Breast epithelium (tissue), 4 donors: Measurements from ENCODE around the gene CROCC2. TPM values are rescaled to one million over a fixed set of nuclear protein-coding genes. Genes with fewer than 3 reads are reported as not detected.

ENCODE experiments used
- DNase-seq, 2 donors: peaks; one replicate each; pipeline ENCODE4 v3.0.0-alpha.2; 2019; ENCODE audit warnings: low spot score in 2 of 2
- H3K27ac ChIP-seq, 2 donors: fragments of 200-600 bp; sonication (generic) in 1 of 2; one replicate each; pipeline ENCODE4 v1.5.1; 2016 to 2019; ENCODE audit warnings: mild to moderate bottlenecking in 1 of 2
- H3K27me3 ChIP-seq, 2 donors: fragments of 200-600 bp; sonication (generic) in 1 of 2; one replicate each; pipeline versions ENCODE4 v1.5.1 to v1.6.0; 2017 to 2019; ENCODE audit warnings: control low read depth in 1 of 2, mild to moderate bottlenecking in 1 of 2
- H3K36me3 ChIP-seq: fragments of 200-600 bp; one replicate; pipeline ENCODE4 v1.5.1; 2019
- H3K4me1 ChIP-seq, 2 donors: fragments of 200-600 bp; sonication (generic); one replicate each; pipeline ENCODE4 v1.5.1; 2016 to 2019; ENCODE audit warnings: control low read depth in 1 of 2
- H3K4me3 ChIP-seq, 3 donors: fragments of 200-600 bp; sonication (generic); 1 replicate in 2 of 3; 2 replicates in 1 of 3; pipeline ENCODE4 v1.5.1; 2016 to 2019; ENCODE audit warnings: mild to moderate bottlenecking in 3 of 3, moderate library complexity in 2 of 3
- H3K9me3 ChIP-seq, 2 donors: fragments of 200-600 bp; sonication (generic) in 1 of 2; one replicate each; pipeline ENCODE4 v1.5.1; 2016 to 2019; ENCODE audit warnings: control low read depth in 1 of 2
- CTCF ChIP-seq, 3 donors: fragments of 450-650 bp; IDR thresholded peaks; one replicate each; pipeline ENCODE4 v1.5.1; 2016 to 2017; ENCODE audit warnings: antibody characterized with exemption in 3 of 3, mild to moderate bottlenecking in 3 of 3, moderate library complexity in 3 of 3
- POLR2A ChIP-seq: fragments of 450-650 bp; IDR thresholded peaks from one replicate; pipeline ENCODE4 v1.6.1; 2016; ENCODE audit warnings: antibody characterized with exemption, mild to moderate bottlenecking, moderate library complexity
- POLR2AphosphoS5 ChIP-seq, 3 donors: sonication (generic); formaldehyde crosslinking; IDR thresholded peaks; one replicate each; pipeline ENCODE4 v1.6.1; 2017; ENCODE audit warnings: antibody characterized with exemption in 3 of 3
- intact Hi-C: fragments of 100-400 bp; cut with DNase I; formaldehyde crosslinking; loops from one replicate; pipeline ENCODE4 v1.15.1; 2023; ENCODE audit warnings: low total_unique reads
- total RNA-seq, 3 donors: library from RNA; depleted of rRNA; stranded (reverse); fragments of >200 nt; gene quantifications; one replicate each; pipeline ENCODE4 v1.1.0, GENCODE V29; 2016

CROCC2 gene
- total RNA-seq, 3 donors from 2014 or later: 0.33 TPM; not detected in 2

GRCh38 chr2:240902615-240903041, 3.5 kb upstream of the CROCC2 start:
- Histone ChIP-seq H3K9me3 (no peaks in the 10 kb centered on the region), H3K27me3 (peaks cover 0 to 10% of the 10 kb centered on the region in 2 donors), H3K4me1 (no peaks in the 10 kb centered on the region), H3K27ac (no peak overlapping the region), H3K4me3 (no peak overlapping the region), H3K36me3 (no peaks in the 10 kb centered on the region)
- no peak for TF ChIP-seq POLR2AphosphoS5 (IDR thresholded peaks at IDR 0.05)
- no peak for TF ChIP-seq POLR2A
- no peak for DNase-seq
- intact Hi-C loops: no loop called here

GRCh38 chr2:240903191-240904060, 2.7 kb upstream of the CROCC2 start:
- H3K9me3 ChIP-seq: no peaks in the 10 kb centered on the region
- no peak overlapping the region for H3K27ac ChIP-seq

DNA sequence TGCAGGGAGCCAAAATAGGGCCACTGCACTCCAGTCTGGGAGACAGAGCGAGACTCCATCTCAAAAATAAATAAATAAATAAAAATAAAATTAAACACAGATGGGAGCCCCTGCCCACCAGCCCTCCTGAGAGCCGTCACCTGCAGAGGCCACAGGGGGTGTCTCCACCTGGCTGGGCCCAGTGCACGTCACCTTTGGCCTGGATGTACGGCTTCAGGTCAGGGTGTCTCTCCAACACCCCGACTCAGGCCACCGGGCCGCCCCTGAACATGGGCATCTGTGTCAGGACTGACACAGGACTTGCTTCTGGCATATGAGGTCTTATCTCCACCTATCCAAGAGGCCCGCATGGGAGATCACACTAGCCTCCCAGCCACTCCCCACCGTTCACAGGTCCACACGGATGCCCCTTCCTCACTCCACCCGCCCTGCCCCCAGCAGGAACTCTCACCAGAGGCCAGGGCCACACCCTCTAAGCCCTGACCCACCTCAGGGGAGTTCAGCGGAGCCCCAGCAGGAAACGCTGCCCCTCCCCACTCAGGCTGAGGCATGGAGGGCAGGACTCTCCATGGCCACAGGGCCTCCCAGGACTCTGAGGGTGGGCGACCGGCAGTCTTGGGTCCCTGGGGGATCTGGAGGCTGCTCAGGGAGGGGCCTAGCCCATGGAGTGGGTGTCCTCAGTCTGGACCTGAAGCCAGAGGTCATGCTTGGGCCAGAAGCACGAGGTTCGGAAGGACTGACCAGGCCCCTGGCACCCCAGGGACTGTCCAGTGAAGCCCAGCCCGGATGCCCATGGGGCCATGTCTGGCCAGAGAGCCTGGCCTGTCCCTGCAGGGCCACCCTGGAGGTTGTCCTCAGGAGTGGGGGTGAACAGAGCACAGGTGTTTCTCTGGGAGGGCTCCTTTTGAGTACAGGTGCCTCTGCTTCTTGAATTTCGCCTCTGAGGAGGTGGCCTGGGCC, 1.6 kb upstream of the CROCC2 start:
- Histone ChIP-seq H3K4me3 (no peak overlapping the region), H3K4me1 (no peaks in the 10 kb centered on the region), H3K27me3 (peaks cover 0 to 10% of the 10 kb centered on the region in 2 donors), H3K27ac (no peak overlapping the region), H3K9me3 (no peaks in the 10 kb centered on the region), H3K36me3 (no peaks in the 10 kb centered on the region)
- DNase-seq: no peak
- intact Hi-C loops: no loop called here
- no peak for TF ChIP-seq POLR2AphosphoS5 (IDR thresholded peaks at IDR 0.05)
- no peak for TF ChIP-seq CTCF (IDR thresholded peaks at IDR 0.05)
- no peak for TF ChIP-seq POLR2A

More at GRCh38 chr2:240903191-240904060, 2.7 kb upstream of the CROCC2 start:
- no peaks in the 10 kb centered on the region for H3K4me1 ChIP-seq
- intact Hi-C loops: no loop called here
- no peaks in the 10 kb centered on the region for H3K36me3 ChIP-seq
- no peak overlapping the region for H3K4me3 ChIP-seq
- peaks cover 0 to 10% of the 10 kb centered on the region in 2 donors for H3K27me3 ChIP-seq
- DNase-seq: no peak
- no peak for TF ChIP-seq POLR2AphosphoS5 (IDR thresholded peaks at IDR 0.05)
- TF ChIP-seq CTCF (IDR thresholded peaks at IDR 0.05): no peak
- no peak for TF ChIP-seq POLR2A

- no peak overlapping the region for H3K27ac ChIP-seq
- H3K27me3 ChIP-seq: peaks cover 0 to 10% of the 10 kb centered on the region in 2 donors
- H3K4me1 ChIP-seq: no peaks in the 10 kb centered on the region
- no peak for TF ChIP-seq CTCF (IDR thresholded peaks at IDR 0.05)
- no peak for TF ChIP-seq POLR2AphosphoS5 (IDR thresholded peaks at IDR 0.05)
- no peak for TF ChIP-seq POLR2A
- no peaks in the 10 kb centered on the region for H3K9me3 ChIP-seq
- intact Hi-C loops: no loop called here
- no peaks in the 10 kb centered on the region for H3K36me3 ChIP-seq
- no peak for DNase-seq
- no peak overlapping the region for H3K4me3 ChIP-seq
Observed at GRCh38 chr2:240905176-240905781, 857 bp upstream of the CROCC2 start.

DNA sequence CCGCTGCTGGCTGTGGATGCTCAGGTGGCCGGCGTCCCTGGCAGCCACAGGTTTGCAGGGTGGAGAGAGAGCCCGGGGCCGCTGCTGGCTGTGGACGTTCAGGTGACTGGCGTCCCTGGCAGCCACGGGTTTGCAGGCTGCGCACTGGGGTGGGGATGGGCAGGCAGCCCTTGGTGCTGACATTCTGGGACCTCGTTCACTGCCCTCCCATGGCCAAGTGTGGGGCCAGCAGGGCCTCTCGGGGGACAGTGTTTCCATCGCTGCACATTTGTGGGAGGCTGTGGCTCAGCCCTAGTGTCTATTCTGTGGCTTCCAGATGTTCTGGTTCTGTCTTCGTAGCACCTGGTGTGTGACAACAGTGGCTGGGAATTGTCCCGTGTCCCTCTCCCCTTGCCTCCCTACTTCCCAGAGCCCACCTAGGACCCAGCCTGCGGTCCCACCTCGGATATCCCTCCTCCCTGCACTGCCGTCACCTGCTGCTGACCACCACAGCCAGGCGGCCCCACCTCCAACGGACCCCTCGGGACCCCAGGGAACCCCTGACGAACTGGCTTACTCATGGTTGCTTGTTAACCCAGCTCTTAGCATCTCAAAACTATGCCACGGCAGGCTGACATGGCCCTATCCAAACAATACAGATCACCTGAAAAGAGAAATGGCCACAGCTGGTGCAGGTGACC, 915 bp downstream of the CROCC2 start:
- H3K27me3 ChIP-seq: peaks cover 0 to 10% of the 10 kb centered on the region in 2 donors
- intact Hi-C loops: no loop called here

More for the DNA sequence above, 915 bp downstream of the CROCC2 start:
- no peak overlapping the region for H3K27ac ChIP-seq
- TF ChIP-seq POLR2A: no peak
- no peak for TF ChIP-seq CTCF (IDR thresholded peaks at IDR 0.05)
- no peak for DNase-seq
- no peak overlapping the region for H3K4me3 ChIP-seq
- H3K9me3 ChIP-seq: no peaks in the 10 kb centered on the region
- H3K36me3 ChIP-seq: no peaks in the 10 kb centered on the region
- no peaks in the 10 kb centered on the region for H3K4me1 ChIP-seq
